Heart right ventricle (tissue), 16 donors: ENCODE measurements around the gene GP1BA. TPM values are rescaled to one million over a fixed set of nuclear protein-coding genes. Genes with fewer than 3 reads are reported as not detected.

Source experiments
- ATAC-seq, 8 donors: fragments of 200-7000 bp; cut with Tn5 transposase; one replicate each; pipeline ENCODE4 v1.9.1; 2020; ENCODE audit warnings: mild to moderate bottlenecking in 8 of 8, moderate library complexity in 8 of 8, moderate number of reproducible peaks in 1 of 8
- DNase-seq, 2 donors: peaks; one replicate each; pipeline ENCODE4 v3.0.0-alpha.2; 2020
- H3K27ac ChIP-seq, 10 donors: fragments of 200-600 bp; sonication (generic) in 2 of 10; one replicate each; pipeline versions ENCODE4 v1.5.0 to v1.8.0; 2020 to 2022; ENCODE audit warnings: mild to moderate bottlenecking in 3 of 10
- H3K27me3 ChIP-seq, 7 donors: fragments of 200-600 bp; one replicate each; pipeline ENCODE4 v1.8.0; 2021 to 2022; ENCODE audit warnings: mild to moderate bottlenecking in 2 of 7
- H3K36me3 ChIP-seq, 9 donors: fragments of 200-600 bp; sonication (generic) in 1 of 9; one replicate each; pipeline versions ENCODE4 v1.5.0 to v1.8.0; 2020 to 2022; ENCODE audit warnings: mild to moderate bottlenecking in 2 of 9
- H3K4me1 ChIP-seq, 9 donors: fragments of 200-600 bp; sonication (generic) in 1 of 9; one replicate each; pipeline versions ENCODE4 v1.5.0 to v1.8.0; 2020 to 2022; ENCODE audit warnings: mild to moderate bottlenecking in 4 of 9
- H3K4me3 ChIP-seq, 10 donors: fragments of 200-600 bp; sonication (generic) in 2 of 10; one replicate each; pipeline versions ENCODE4 v1.5.0 to v1.8.0; 2020 to 2022; ENCODE audit warnings: mild to moderate bottlenecking in 7 of 10, moderate library complexity in 2 of 10
- H3K9me3 ChIP-seq, 11 donors: fragments of 200-600 bp in 10 of 11; sonication (generic) in 2 of 11; one replicate each; pipeline versions ENCODE4 v1.5.0 to v1.8.0; 2013 to 2022; ENCODE audit warnings: mild to moderate bottlenecking in 2 of 11, control low read depth in 1 of 11, moderate library complexity in 1 of 11
- CTCF ChIP-seq, 9 donors: fragments of 200-600 bp; sonication (generic) in 2 of 9; IDR thresholded peaks; one replicate each; pipeline versions ENCODE4 v1.5.0 to v1.8.0; 2021 to 2022; ENCODE audit warnings: antibody characterized with exemption in 9 of 9, mild to moderate bottlenecking in 5 of 9, moderate library complexity in 1 of 9
- WGBS, 2 donors: extraction: QIAGEN DNeasy Blood & Tissue Kit; methylation state at CpG; one replicate each; pipeline ENCODE4 v1.1.7; 2013; ENCODE audit warnings: inconsistent platforms in 1 of 2; 5-methylcytosine and 5-hydroxymethylcytosine counted together
- intact Hi-C, 10 donors: fragments of 100-400 bp; cut with DNase I; formaldehyde crosslinking; loops; one replicate each; pipeline versions ENCODE4 v1.11.1 to v1.14.2; 2022
- polyA plus RNA-seq, 2 donors: library from polyadenylated mRNA; stranded (reverse); fragments of 200-250 nt; gene quantifications; one replicate each; pipeline ENCODE4 v1.2.3, GENCODE V29; 2013
- total RNA-seq, 10 donors: library from RNA; stranded (reverse); fragmentation: NEBNext Ultra II Directional in 3 of 10; extraction: Animal tissue kit (Norgen Biotek cat#: 25700) in 3 of 10; gene quantifications; one replicate each; pipeline versions ENCODE4 v1.2.1 to v1.2.4, GENCODE V29; 2021 to 2023
- donor health status: Arrhythmogenic right ventricular cardiomyopathy.
- donor health status: ischemic (EF 13 %, LVEDD 7.1; RV severe dilation, severe dysfunction).
- donor health status: healthy with polysubstance abuse.
- donor health status: DM: no; HTN: yes; CAD: no.
- donor health status: DM: no; HTN: no; CAD: no.
- donor health status: ischemic (EF 25% LVEDD 6.9; RV normal size, moderate dysfunction).
- donor health status: ischemic (EF 25% LVEDD 5.7; RV mildly dilated, moderate dysfunction).
- donor health status: healthy.
- donor health status: DM: yes; HTN: yes; CAD: no.
- donor health status: Ischemic cardiomyopathy.
- donor health status: ischemic (EF 35%, LVEDD 5.7; RV mildly dilated, moderate dysfunction).
- donor health status: nonischemic (EF 11% LVEDD 7.7; RV severe dilation, severe dysfunction).
- donor health status: DM: yes; HTN: yes; CAD: no.
- donor health status: PGD.
- donor health status: ischemic (EF 29% LVEDD 5.4; RV normal size, mild dysfunction).
- donor health status: nonischemic (EF 23%, LVEDD 6.1; RV moderate dilation, normal function).

Gene GP1BA
- total and polyA plus RNA-seq, 12 donors: 0.04 to 0.53 (median 0.26) TPM; not detected in 5

GRCh38 chr17:4896332-4897197 lies 35.5 kb upstream of the GP1BA start:
- Histone ChIP-seq H3K27me3 (peaks cover 0 to 30% (median 21%) of the 10 kb centered on the region in 7 donors), H3K9me3 (no peaks in the 10 kb centered on the region), H3K4me1 (peaks cover 0 to 32% (median 24%) of the 10 kb centered on the region in 9 donors), H3K4me3 (no peak overlapping the region), H3K36me3 (peaks cover 6 to 60% (median 45%) of the 10 kb centered on the region in 9 donors), H3K27ac (no peak overlapping the region)
- 91 to 93% methylated on average over 27 of the region's 27 CpGs for WGBS, 2 donors
- no peak for TF ChIP-seq CTCF (IDR thresholded peaks at IDR 0.05)
- no peak for ATAC-seq
- intact Hi-C loops: loop anchor here in 1 of 10 donors (10.0 kb wide), 1 partner anchor 192 kb away; the partner anchor contains the start of gene PELP1
- DNase-seq: no peak

- Histone ChIP-seq H3K36me3 (peaks cover 5 to 54% (median 38%) of the 10 kb centered on the region in 9 donors), H3K4me3 (no peak overlapping the region), H3K4me1 (peaks cover 0 to 34% (median 25%) of the 10 kb centered on the region in 9 donors), H3K27ac (no peak overlapping the region), H3K9me3 (no peaks in the 10 kb centered on the region), H3K27me3 (peaks cover 0 to 36% (median 21%) of the 10 kb centered on the region in 7 donors)
- DNase-seq (no peak), ATAC-seq (no peak)
- WGBS, 2 donors: 83 to 84% methylated on average over 10 of the region's 10 CpGs
- intact Hi-C loops: loop anchor here in 1 of 10 donors (10.0 kb wide), 1 partner anchor 192 kb away; the partner anchor contains the start of gene PELP1
- TF ChIP-seq CTCF (IDR thresholded peaks at IDR 0.05): no peak
Measured at GRCh38 chr17:4897198-4897687, 34.8 kb upstream of the GP1BA start.

- peaks cover 0 to 35% (median 25%) of the 10 kb centered on the region in 9 donors for H3K4me1 ChIP-seq
- DNase-seq (no peak), ATAC-seq (no peak)
- peaks cover 0 to 36% (median 21%) of the 10 kb centered on the region in 7 donors for H3K27me3 ChIP-seq
- no peak for TF ChIP-seq CTCF (IDR thresholded peaks at IDR 0.05)
- 83 to 91% methylated on average over 5 of the region's 5 CpGs for WGBS, 2 donors
- no peaks in the 10 kb centered on the region for H3K9me3 ChIP-seq
- no peak overlapping the region for H3K4me3 ChIP-seq
- peaks cover 5 to 48% (median 34%) of the 10 kb centered on the region in 9 donors for H3K36me3 ChIP-seq
- H3K27ac ChIP-seq: no peak overlapping the region
- intact Hi-C loops: loop anchor here in 1 of 10 donors (10.0 kb wide), 1 partner anchor 193 kb away; the partner anchor contains the start of gene PELP1
Measured at GRCh38 chr17:4897785-4898184, 34.3 kb upstream of the GP1BA start.

GRCh38 chr17:4898351-4898750 lies 33.7 kb upstream of the GP1BA start:
- DNase-seq (no peak), ATAC-seq (no peak)
- H3K4me3 ChIP-seq: no peak overlapping the region
- TF ChIP-seq CTCF (IDR thresholded peaks at IDR 0.05): no peak
- H3K36me3 ChIP-seq: peaks cover 5 to 43% (median 32%) of the 10 kb centered on the region in 9 donors
- H3K27me3 ChIP-seq: peaks cover 0 to 36% (median 21%) of the 10 kb centered on the region in 7 donors
- no peaks in the 10 kb centered on the region for H3K9me3 ChIP-seq
- 91 to 93% methylated on average over 8 of the region's 8 CpGs for WGBS, 2 donors
- no peak overlapping the region for H3K27ac ChIP-seq
- peaks cover 0 to 41% (median 30%) of the 10 kb centered on the region in 9 donors for H3K4me1 ChIP-seq
- intact Hi-C loops: loop anchor here in 1 of 10 donors (10.0 kb wide), 1 partner anchor 194 kb away; the partner anchor contains the start of gene PELP1
